Renal pelvis (tissue), 4 donors: ENCODE data around the gene NFAT5. TPM values are rescaled to one million over a fixed set of nuclear protein-coding genes. Genes with fewer than 3 reads are reported as not detected.

ENCODE experiments used
- DNase-seq: peaks from one replicate; pipeline ENCODE4 v3.0.0-alpha.2; 2013
- polyA plus RNA-seq, 3 donors: library from polyadenylated mRNA; unstranded; fragments of 120-200 nt; gene quantifications; one replicate each; pipeline ENCODE4 v1.2.1, GENCODE V29; 2013; ENCODE audit not compliant: insufficient read length in 3 of 3

The NFAT5 gene
- polyA plus RNA-seq, 3 donors = 29.5 to 68.1 (median 58.0) TPM

DNA sequence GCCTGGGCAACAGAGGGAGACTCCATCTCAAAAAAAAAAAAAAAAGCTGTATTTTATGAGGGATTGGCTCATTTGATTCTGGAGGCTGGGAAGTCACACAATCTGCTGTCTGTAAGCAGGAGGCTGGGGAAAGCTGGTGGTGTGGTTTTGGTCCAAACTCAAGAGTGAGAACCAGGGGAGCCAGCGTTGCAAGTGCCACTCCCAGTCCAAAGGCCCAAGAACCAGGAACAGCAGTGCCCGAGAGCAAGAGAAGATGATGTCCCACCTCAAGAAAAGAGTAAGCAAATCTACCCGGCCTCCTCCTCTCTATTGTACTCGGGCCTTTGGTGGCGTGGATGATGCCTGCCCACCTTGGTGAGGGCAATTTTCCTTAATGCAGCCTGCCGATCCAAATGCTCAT, 166.3 kb downstream of the NFAT5 start:
- DNase-seq = no peak

DNA sequence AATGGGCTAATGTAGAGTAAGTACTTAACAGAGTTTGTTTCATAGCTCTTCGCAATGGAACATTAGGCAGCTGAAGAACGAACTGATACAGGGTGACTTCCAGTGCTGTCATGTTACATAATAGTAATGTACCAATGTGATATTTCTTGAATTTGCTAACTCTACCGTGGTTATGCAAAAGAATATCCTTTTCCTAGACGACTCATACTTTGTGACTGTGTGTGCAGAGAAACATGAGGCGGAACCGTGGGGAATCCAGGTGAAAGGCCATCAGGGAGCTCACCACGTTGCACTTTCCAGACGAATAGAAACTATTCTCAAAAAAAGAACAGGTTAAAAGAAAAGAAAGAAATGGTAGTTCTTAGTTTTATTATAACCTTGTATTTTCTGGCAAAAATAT, 175.8 kb downstream of the NFAT5 start:
- DNase-seq = no peak

DNA sequence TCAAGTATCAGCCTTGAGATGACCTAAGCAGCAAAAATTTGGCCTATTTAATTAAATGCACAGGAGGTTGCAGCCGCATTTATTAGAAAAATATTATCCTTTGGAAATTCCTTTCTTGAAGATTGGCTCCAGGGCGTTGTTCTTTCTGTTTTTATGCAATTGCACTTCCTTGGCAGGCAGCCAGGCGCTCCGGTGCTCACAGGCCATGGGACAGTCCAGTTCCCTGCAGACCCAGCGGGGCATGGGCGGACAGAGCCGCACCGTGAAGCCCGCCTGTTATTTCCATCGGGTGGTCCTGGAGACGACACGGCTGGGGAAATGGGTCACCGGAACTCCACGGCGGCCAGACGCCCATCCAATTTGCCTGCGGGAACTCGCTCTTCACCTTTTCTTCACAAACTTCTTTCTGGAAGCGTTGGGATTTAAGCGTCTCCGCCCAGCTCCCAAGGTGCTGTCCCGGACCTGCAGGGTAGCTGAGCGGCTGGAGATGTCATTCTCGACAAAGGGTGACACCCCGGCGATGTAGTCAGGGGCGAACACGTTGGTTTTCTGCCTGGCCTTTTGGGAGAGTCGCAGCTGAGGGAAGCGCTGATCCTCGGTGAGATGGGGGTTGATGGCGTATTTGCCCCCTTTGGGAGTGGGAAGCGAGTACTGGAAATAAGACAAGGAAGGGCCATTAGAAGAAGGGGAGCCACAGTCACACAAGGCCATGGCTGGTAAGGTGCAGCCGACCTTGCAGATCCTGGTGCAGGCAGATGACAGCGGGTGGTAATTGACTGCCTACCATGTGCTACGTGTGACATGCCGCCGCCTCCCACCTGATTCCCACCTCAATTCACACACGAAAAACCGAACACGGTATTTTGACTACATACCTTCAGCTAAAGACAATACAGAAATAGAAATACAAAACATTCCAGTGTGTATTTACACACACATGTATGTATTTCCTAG, 176.5 kb downstream of the NFAT5 start:
- DNase-seq = peak; percentile 65

DNA sequence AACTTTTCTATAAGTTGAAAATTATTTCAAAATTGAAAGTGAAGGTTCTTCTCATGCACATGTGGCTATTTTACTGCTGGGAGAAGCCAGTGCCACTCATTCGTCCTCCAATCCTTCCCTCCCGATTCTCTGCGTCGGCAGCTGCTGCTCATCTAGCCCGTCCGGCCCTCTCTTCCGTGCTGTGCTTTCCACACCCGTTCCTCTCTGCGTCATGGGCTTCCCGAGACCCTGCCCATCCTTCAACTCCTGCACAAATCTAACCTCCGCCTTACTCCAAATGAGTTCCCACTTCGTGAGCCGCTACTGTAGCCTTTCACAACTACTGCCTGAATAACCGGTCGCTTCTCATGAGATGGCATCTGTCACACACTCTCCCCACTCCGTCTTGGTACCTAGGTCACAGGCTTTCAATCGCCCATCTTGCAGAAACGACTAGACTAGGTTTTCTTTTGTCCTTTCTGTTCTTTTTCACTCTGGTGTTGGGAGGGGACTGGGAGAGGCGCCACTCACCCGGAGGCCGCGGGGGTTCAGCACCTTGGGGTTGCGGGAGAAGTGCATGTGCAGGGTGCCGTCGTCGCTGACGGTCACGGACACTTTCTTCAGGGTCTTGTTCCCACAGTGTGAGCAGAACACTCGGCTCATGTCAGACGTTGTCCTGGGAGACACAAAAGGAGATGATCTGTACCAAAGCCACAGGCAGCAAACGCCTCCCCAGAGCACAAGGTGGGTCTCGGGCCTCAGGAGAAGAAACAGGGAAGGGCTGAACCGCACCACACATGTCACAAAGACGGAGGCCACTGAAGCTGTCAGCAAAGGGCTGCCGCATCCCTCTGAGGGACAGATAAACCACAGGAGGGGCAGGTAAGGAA, 178.8 kb downstream of the NFAT5 start:
- DNase-seq = no peak

- DNase-seq = no peak
Observed at GRCh38 chr16:69745232-69745612, 179.5 kb downstream of the NFAT5 start.

DNA sequence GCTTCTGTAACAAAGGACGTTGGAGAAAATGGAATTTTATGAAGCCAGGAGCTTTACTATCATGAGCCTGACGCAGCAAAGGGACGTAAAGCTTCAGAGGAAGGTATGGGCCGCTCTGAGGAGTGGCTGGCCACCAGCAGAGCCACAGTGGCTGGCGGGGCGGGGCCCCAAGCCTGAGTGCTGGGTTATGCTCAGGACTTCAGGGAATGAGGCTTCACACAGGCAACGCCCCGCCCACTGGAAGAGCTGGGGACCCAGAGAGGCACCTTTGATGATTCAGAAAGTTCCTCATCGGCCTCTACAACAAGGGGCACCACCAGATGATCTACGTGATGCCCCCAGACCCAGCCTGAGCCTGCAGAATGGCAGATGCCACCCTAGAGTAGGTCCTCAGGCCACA, 180.2 kb downstream of the NFAT5 start:
- DNase-seq = no peak

GRCh38 chr16:69747115-69747514, 181.3 kb downstream of the NFAT5 start:
- DNase-seq = no peak

- no peak for DNase-seq
Observed at GRCh38 chr16:69748694-69749345, 183.1 kb downstream of the NFAT5 start.

GRCh38 chr16:69754143-69754468, 188.3 kb downstream of the NFAT5 start:
- DNase-seq = no peak

Other genes with a start within 250 kb of the NFAT5 start
- 1 to 10 TPM; 7.6 to 9.5 (median 8.1) TPM for gene PDF, start 235.4 kb upstream of the NFAT5 start, polyA plus RNA-seq
- gene COG8, start 226.4 kb upstream of the NFAT5 start, polyA plus RNA-seq = 10 to 100 TPM; 32.3 to 43.1 (median 41.7) TPM
- 10 to 100 TPM; 27.6 to 34.0 (median 30.9) TPM for gene NIP7, start 226.2 kb upstream of the NFAT5 start, polyA plus RNA-seq
- 1 to 10 TPM; 1.9 to 5.2 (median 3.5) TPM for gene TMED6, start 214.2 kb upstream of the NFAT5 start, polyA plus RNA-seq
- 10 to 100 TPM; 42.1 to 45.9 (median 42.5) TPM for gene TERF2, start 180.0 kb upstream of the NFAT5 start, polyA plus RNA-seq
- 100 to 1,000 TPM; 129 to 142 (median 133) TPM for gene CYB5B, start 141.3 kb upstream of the NFAT5 start, polyA plus RNA-seq
- 10 to 100 TPM; 22.6 to 26.0 (median 25.8) TPM for gene NQO1, start 160.6 kb downstream of the NFAT5 start, polyA plus RNA-seq
- 10 to 100 TPM; 65.4 to 70.5 (median 68.3) TPM for gene NOB1, start 189.0 kb downstream of the NFAT5 start, polyA plus RNA-seq
- 10 to 100 TPM; 45.9 to 55.4 (median 53.9) TPM for gene WWP2, start 196.4 kb downstream of the NFAT5 start, polyA plus RNA-seq